HepG2 (cell line): ENCODE data around the gene PALM2AKAP2. TPM values are rescaled to one million over a fixed set of nuclear protein-coding genes. Genes with fewer than 3 reads are reported as not detected.
A peak's percentile ranks its signal among the peaks of the same experiment; 100 is the strongest.

ENCODE experiments used
- ATAC-seq: fragments of 200-7000 bp; cut with Tn5 transposase; 3 replicates; pipeline ENCODE4 v1.9.1; 2020; ENCODE audit warnings: mild to moderate bottlenecking, moderate library complexity
- BruUV-seq: library from RNA; stranded (reverse); fragments of 400-500 nt; replicated peaks from 2 replicates; lab custom pipeline; 2021; lab: Mats Ljungman, UMichigan
- CTCF ChIA-PET: fragments of 300-600 bp; formaldehyde crosslinking; extraction: SDS; loops from one replicate; lab custom pipeline; 2021; ENCODE audit warnings: low total read pairs, inconsistent platforms, low intra/inter-chr PET ratio; lab: Yijun Ruan, JAX
- POLR2A ChIA-PET: fragments of 350-600 bp; sonication (Branson Sonifier 250); formaldehyde crosslinking; loops from one replicate; lab custom pipeline; 2020; ENCODE audit warnings: antibody characterized with exemption, inconsistent platforms; lab: Yijun Ruan, JAX
- DNase-seq: peaks from one replicate; pipeline ENCODE4 v3.0.0-alpha.2; 2015; ENCODE audit warnings: low spot score
- FAIRE-seq: peaks from 3 replicates; lab custom pipeline; 2011; peaks lifted over from hg19 to GRCh38; lab: Jason Lieb, UNC
- H2AFZ ChIP-seq: one replicate; pipeline ENCODE4 v1.6.1; 2011; ENCODE audit warnings: low read length, inconsistent platforms
- H3K27ac ChIP-seq: fragments of 300-600 bp; 3 replicates; pipeline ENCODE4 v1.8.0; 2011; ENCODE audit warnings: mixed run types, mild to moderate bottlenecking, mixed read lengths, low read length, inconsistent platforms; ENCODE audit not compliant: insufficient read depth; ENCODE audit errors: extremely low read length
- H3K27me3 ChIP-seq, 2 experiments: fragments of 200-600 bp in 1 of 2; 2 replicates in 1 of 2; 3 replicates in 1 of 2; pipeline versions ENCODE4 v1.6.0 to v1.8.0; 2011; ENCODE audit warnings: low read length in 2 of 2, mild to moderate bottlenecking in 2 of 2, moderate library complexity in 2 of 2, inconsistent platforms in 1 of 2; ENCODE audit not compliant: insufficient read depth in 2 of 2, control insufficient read depth in 1 of 2
- H3K36me3 ChIP-seq, 2 experiments: fragments of 200-600 bp in 1 of 2; replicated peaks in 1 of 2; 2 replicates in 1 of 2; 3 replicates in 1 of 2; pipeline versions ENCODE4 v1.5.1 to v1.8.0; 2011; ENCODE audit warnings: low read length in 2 of 2, inconsistent platforms in 1 of 2; ENCODE audit not compliant: insufficient read depth in 2 of 2, control insufficient read depth in 1 of 2
- H3K4me1 ChIP-seq: 2 replicates; pipeline ENCODE4 v1.5.1; 2012; ENCODE audit warnings: low read length, inconsistent platforms; ENCODE audit not compliant: insufficient read depth
- H3K4me2 ChIP-seq: 2 replicates; pipeline ENCODE4 v1.6.0; 2011; ENCODE audit warnings: low read depth, low read length, inconsistent platforms
- H3K4me3 ChIP-seq, 3 experiments: fragments of 200-600 bp in 1 of 3; sonication (generic), shearing (Covaris generic) in 1 of 3; replicated peaks in 1 of 3; 2 replicates each; pipeline ENCODE4 v1.5.1; 2011 to 2016; ENCODE audit warnings: low read length in 3 of 3, inconsistent platforms in 2 of 3, low read depth in 2 of 3, mild to moderate bottlenecking in 2 of 3, control low read depth in 1 of 3, mixed read lengths in 1 of 3; ENCODE audit not compliant: insufficient read depth in 1 of 3
- H3K79me2 ChIP-seq: one replicate; pipeline ENCODE4 v1.6.1; 2011; ENCODE audit warnings: low read length, inconsistent platforms; ENCODE audit not compliant: insufficient read depth
- H3K9ac ChIP-seq: 2 replicates; pipeline ENCODE4 v1.6.0; 2011; ENCODE audit warnings: mild to moderate bottlenecking, low read depth, low read length, inconsistent platforms; ENCODE audit not compliant: insufficient read depth
- H3K9me3 ChIP-seq: 2 replicates; pipeline ENCODE4 v1.5.1; 2012; ENCODE audit warnings: mild to moderate bottlenecking, low read length
- H4K20me1 ChIP-seq: 2 replicates; pipeline ENCODE4 v1.6.0; 2011; ENCODE audit warnings: inconsistent platforms, mild to moderate bottlenecking, low read length, moderate library complexity; ENCODE audit not compliant: insufficient read depth
- EED ChIP-seq: sonication (generic); formaldehyde crosslinking; IDR thresholded peaks from 2 replicates; pipeline ENCODE4 v1.5.0; 2020; ENCODE audit warnings: mild to moderate bottlenecking, missing genetic modification reagents
- ESRRA ChIP-seq: sonication (generic); formaldehyde crosslinking; IDR thresholded peaks from 2 replicates; pipeline ENCODE4 v1.5.1; 2020; ENCODE audit warnings: mild to moderate bottlenecking, low read depth, missing genetic modification reagents
- FOXA1 ChIP-seq, 2 experiments: fragments of 450-650 bp in 1 of 2; sonication (generic) in 1 of 2; formaldehyde crosslinking in 1 of 2; IDR thresholded peaks; 2 replicates each; pipeline versions ENCODE4 v1.4.0 to v1.6.1; 2016 to 2020; ENCODE audit warnings: missing genetic modification reagents in 1 of 2
- FOXA3 ChIP-seq: IDR thresholded peaks from 2 replicates; pipeline ENCODE4 v1.6.1; 2016; ENCODE audit warnings: missing genetic modification reagents, missing compliant biosample characterization
- GFI1 ChIP-seq: sonication (generic); formaldehyde crosslinking; IDR thresholded peaks from 2 replicates; pipeline ENCODE4 v1.5.0; 2020; ENCODE audit warnings: missing genetic modification reagents, mild to moderate bottlenecking, borderline replicate concordance
- HOXD1 ChIP-seq: sonication (generic); formaldehyde crosslinking; IDR thresholded peaks from 2 replicates; pipeline ENCODE4 v1.5.0; 2020; ENCODE audit warnings: missing genetic modification reagents
- MAZ ChIP-seq, 2 experiments: sonication (generic) in 1 of 2; formaldehyde crosslinking in 1 of 2; IDR thresholded peaks; 2 replicates each; pipeline versions ENCODE4 v1.5.0 to v1.6.1; 2012 to 2020; ENCODE audit warnings: low read depth in 2 of 2, mild to moderate bottlenecking in 2 of 2, borderline replicate concordance in 1 of 2, improper control_type of control experiment in 1 of 2, low read length in 1 of 2, missing genetic modification reagents in 1 of 2, moderate library complexity in 1 of 2
- PLRG1 ChIP-seq: fragments of 450-650 bp; conservative IDR thresholded peaks from 2 replicates; pipeline ENCODE4 v1.6.1; 2016
- RXRB ChIP-seq: IDR thresholded peaks from 2 replicates; pipeline ENCODE4 v1.6.1; 2016; ENCODE audit warnings: borderline replicate concordance, missing genetic modification reagents, missing compliant biosample characterization
- SIX1 ChIP-seq: sonication (generic); formaldehyde crosslinking; IDR thresholded peaks from 2 replicates; pipeline ENCODE4 v1.4.0; 2020; ENCODE audit warnings: missing genetic modification reagents, borderline replicate concordance
- SNAPC2 ChIP-seq: sonication (generic); formaldehyde crosslinking; IDR thresholded peaks from 2 replicates; pipeline ENCODE4 v1.8.1; 2022; ENCODE audit warnings: mild to moderate bottlenecking, missing genetic modification reagents
- TGIF2 ChIP-seq: IDR thresholded peaks from 2 replicates; pipeline ENCODE4 v1.6.1; 2016; ENCODE audit warnings: control low read depth, missing compliant biosample characterization
- THYN1 ChIP-seq: sonication (generic); formaldehyde crosslinking; IDR thresholded peaks from 2 replicates; pipeline ENCODE4 v1.8.1; 2023; ENCODE audit warnings: low read depth, mild to moderate bottlenecking, moderate library complexity, missing genetic modification reagents, borderline replicate concordance
- YEATS4 ChIP-seq: sonication (generic); formaldehyde crosslinking; IDR thresholded peaks from 2 replicates; pipeline ENCODE4 v1.4.0; 2020; ENCODE audit warnings: missing genetic modification reagents, borderline replicate concordance
- ZNF282 ChIP-seq: fragments of 450-650 bp; IDR thresholded peaks from 2 replicates; pipeline ENCODE4 v1.6.1; 2018; ENCODE audit not compliant: partially characterized antibody
- ZNF3 ChIP-seq: IDR thresholded peaks from 2 replicates; pipeline ENCODE4 v1.7.0; 2017; ENCODE audit warnings: inconsistent platforms
- ZNF564 ChIP-seq: sonication (generic); formaldehyde crosslinking; IDR thresholded peaks from 2 replicates; pipeline ENCODE4 v1.8.1; 2023; ENCODE audit warnings: mild to moderate bottlenecking, missing genetic modification reagents
- ZSCAN25 ChIP-seq: sonication (generic); formaldehyde crosslinking; IDR thresholded peaks from 2 replicates; pipeline ENCODE4 v1.8.0; 2022; ENCODE audit warnings: mild to moderate bottlenecking, missing genetic modification reagents
- WGBS: methylation state at CpG from one replicate; pipeline ENCODE4 v1.1.6; 2017; ENCODE audit warnings: low lambda C conversion rate; 5-methylcytosine and 5-hydroxymethylcytosine counted together
- in situ Hi-C: cut with HindIII; loops from 2 replicates; pipeline ENCODE4 v1.10.0; 2017; ENCODE audit warnings: low pct_unique_long_range_greater_than_20kb; ENCODE audit not compliant: extremely low pct_ligation_motif_present
- intact Hi-C: fragments of 100-400 bp; cut with micrococcal nuclease; formaldehyde crosslinking; loops from one replicate; pipeline ENCODE4 v1.10.0; 2022; ENCODE audit not compliant: unreplicated experiment
- polyA plus RNA-seq, 8 experiments: library from polyadenylated mRNA; depleted of rRNA in 3 of 8; stranded (reverse) in 7 of 8; unstranded in 1 of 8; fragments of >200 nt; fragmentation: Illumina TruSeq in 4 of 8; extraction: Trizol in 4 of 8; gene quantifications; 2 replicates each; pipeline versions ENCODE4 v1.2.1 to v1.2.3, GENCODE V29; 2011 to 2016; ENCODE audit warnings: low read depth in 4 of 8, missing spikeins in 1 of 8, mixed read lengths in 1 of 8; ENCODE audit not compliant: insufficient read depth in 1 of 8
- total RNA-seq, 5 experiments: library from RNA; depleted of rRNA; stranded (reverse); fragments of >200 nt; fragmentation: Illumina TruSeq; extraction: Trizol; gene quantifications; 2 replicates each; pipeline ENCODE4 v1.2.3, GENCODE V29; 2016; ENCODE audit warnings: low read depth in 1 of 5
- TF ChIP-seq, protein P1 (sequence below): sonication (generic); formaldehyde crosslinking; IDR thresholded peaks from 2 replicates; pipeline ENCODE4 v1.4.0; 2020; ENCODE audit warnings: mild to moderate bottlenecking, missing genetic modification reagents
- TF ChIP-seq, protein P2 (sequence below): sonication (generic); formaldehyde crosslinking; IDR thresholded peaks from 2 replicates; pipeline ENCODE4 v1.4.0; 2020; ENCODE audit warnings: mild to moderate bottlenecking, missing genetic modification reagents
- TF ChIP-seq, protein P3 (sequence below): sonication (generic); formaldehyde crosslinking; IDR thresholded peaks from 2 replicates; pipeline ENCODE4 v1.5.0; 2020; ENCODE audit warnings: mild to moderate bottlenecking, missing genetic modification reagents

PALM2AKAP2 gene
- total and polyA plus RNA-seq, 2 of the 13 experiments (the other 11 are each of a cell fraction or from before 2014, with no cell fraction given): 0.25 to 1.8 TPM

DNA sequence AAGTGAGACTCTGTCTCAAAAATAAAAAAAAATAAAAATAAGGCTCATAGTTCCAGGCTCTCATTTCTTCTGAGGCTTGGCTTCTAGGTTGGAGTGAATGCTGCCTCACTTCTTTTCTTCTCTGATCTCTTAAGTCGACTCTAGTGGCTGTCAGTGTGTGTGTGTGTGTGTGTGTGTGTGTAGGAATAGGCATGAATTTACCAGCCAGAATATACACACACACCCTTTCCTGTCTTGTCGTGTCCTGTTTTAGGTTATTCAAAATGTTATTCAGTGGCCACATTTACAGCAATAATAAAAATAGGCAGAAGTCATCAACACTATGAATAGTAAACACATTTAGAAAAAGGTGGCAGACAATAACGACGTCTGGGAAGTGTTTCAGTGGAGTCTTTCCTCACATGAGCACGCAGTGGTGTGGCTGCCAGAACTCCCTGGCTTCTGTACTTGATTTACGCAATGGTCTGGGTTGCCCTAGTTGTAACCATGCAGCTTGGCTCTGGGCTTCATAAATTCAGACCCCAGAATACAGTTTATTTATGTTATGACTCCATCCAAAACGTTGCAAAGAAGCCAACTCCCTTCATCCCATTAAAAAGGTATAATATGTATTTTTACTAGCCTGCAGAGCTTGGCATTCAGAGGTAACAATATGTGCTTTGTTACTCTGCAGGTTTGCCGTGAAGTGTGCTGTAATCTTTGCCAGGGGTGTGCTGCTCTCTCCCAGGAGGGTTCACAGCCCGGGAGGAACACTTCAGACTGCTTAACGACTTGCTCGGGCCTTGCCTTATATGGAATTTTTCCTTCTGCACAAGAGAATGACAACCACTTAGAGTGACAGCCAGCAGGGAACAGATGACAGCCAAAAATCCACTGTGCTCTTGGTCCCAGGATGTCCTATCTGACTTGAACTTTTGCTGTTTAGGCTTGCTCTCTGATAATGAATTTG is 34.4 kb upstream of the PALM2AKAP2 start (continued):
- TF ChIP-seq ZNF3 (no peak), SNAPC2 (no peak), ZNF282 (no peak), EED (no peak)

DNA sequence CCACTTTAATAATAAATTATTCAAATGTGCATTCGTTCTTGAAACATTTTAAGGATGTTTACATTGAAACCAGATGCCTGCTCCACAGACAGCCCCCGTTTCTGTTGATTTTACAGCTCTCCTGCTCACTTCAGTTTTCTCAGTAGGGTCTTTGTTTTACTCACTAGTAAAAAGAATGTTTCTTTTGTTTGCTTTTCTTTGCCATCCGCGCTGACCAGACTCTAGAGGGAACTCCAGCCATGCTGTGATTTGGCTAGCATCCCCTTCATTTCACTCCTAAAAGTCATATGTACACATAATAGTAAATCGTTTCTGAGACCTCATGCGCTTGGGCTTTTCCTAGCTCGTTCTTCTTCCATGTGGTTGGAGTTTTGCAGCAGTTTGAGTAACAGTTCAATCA is 28.7 kb upstream of the PALM2AKAP2 start:
- 0% methylated on average over 7 of the region's 7 CpGs for WGBS
- no peak overlapping the region for H3K4me2 ChIP-seq
- DNase-seq (peak; percentile 49), FAIRE-seq (peak; percentile 63), ATAC-seq (peak; percentile 48; the same call in 2 of the 3 replicates)
- no peaks in the 10 kb centered on the region; a peak in 1 of 5 replicates for H3K27me3 ChIP-seq
- no peaks in the 10 kb centered on the region for H3K36me3 ChIP-seq
- H3K9ac ChIP-seq: no peak overlapping the region
- no peak overlapping the region for H3K27ac ChIP-seq
- H3K9me3 ChIP-seq: no peaks in the 10 kb centered on the region
- ChIA-PET POLR2A (no interaction called here), CTCF (no interaction called here)
- no peak overlapping the region for H2AFZ ChIP-seq
- in situ Hi-C loops: no loop called here
- no peaks in the 10 kb centered on the region for H3K79me2 ChIP-seq
- H3K4me1 ChIP-seq: peaks cover 15% of the 10 kb centered on the region
- BruUV-seq: no TSS peak
- H3K4me3 ChIP-seq: no peak overlapping the region
- intact Hi-C loops: no loop called here
- H4K20me1 ChIP-seq: no peaks in the 10 kb centered on the region
- TF ChIP-seq, protein P1, sequence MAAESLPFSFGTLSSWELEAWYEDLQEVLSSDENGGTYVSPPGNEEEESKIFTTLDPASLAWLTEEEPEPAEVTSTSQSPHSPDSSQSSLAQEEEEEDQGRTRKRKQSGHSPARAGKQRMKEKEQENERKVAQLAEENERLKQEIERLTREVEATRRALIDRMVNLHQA (CRISPR knock-in tag): no peak
- no peak for TF ChIP-seq HOXD1
- TF ChIP-seq MAZ (IDR thresholded peaks at IDR 0.05; ENCODE audit: borderline replicate concordance, low read depth, low read length): peak; percentile 27; the same call in 1 of the 2 replicates
- no peak for TF ChIP-seq MAZ (CRISPR knock-in tag; IDR thresholded peaks at IDR 0.05; ENCODE audit: low read depth)
- TF ChIP-seq RXRB: no peak
- TF ChIP-seq, protein P2, sequence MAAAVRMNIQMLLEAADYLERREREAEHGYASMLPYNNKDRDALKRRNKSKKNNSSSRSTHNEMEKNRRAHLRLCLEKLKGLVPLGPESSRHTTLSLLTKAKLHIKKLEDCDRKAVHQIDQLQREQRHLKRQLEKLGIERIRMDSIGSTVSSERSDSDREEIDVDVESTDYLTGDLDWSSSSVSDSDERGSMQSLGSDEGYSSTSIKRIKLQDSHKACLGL: no peak
- no peak for TF ChIP-seq ZSCAN25
- no peak for TF ChIP-seq PLRG1
- TF ChIP-seq GFI1 (CRISPR knock-in tag): 0 out of 2 replicates have a peak, but pooled peaks have one; percentile 30
- no peak for TF ChIP-seq FOXA1 (IDR thresholded peaks at IDR 0.05)
- TF ChIP-seq FOXA1 (CRISPR knock-in tag; IDR thresholded peaks at IDR 0.05): 0 out of 2 replicates have a peak, but pooled peaks have one; percentile 35
- TF ChIP-seq SIX1 (CRISPR knock-in tag): peak; percentile 90; the same call in 1 of the 2 replicates
- no peak for TF ChIP-seq YEATS4 (CRISPR knock-in tag)
- TF ChIP-seq FOXA3: peak; percentile 56
- no peak for TF ChIP-seq THYN1 (CRISPR knock-in tag)
- TF ChIP-seq TGIF2 (CRISPR knock-in tag): no peak
- TF ChIP-seq, protein P3, sequence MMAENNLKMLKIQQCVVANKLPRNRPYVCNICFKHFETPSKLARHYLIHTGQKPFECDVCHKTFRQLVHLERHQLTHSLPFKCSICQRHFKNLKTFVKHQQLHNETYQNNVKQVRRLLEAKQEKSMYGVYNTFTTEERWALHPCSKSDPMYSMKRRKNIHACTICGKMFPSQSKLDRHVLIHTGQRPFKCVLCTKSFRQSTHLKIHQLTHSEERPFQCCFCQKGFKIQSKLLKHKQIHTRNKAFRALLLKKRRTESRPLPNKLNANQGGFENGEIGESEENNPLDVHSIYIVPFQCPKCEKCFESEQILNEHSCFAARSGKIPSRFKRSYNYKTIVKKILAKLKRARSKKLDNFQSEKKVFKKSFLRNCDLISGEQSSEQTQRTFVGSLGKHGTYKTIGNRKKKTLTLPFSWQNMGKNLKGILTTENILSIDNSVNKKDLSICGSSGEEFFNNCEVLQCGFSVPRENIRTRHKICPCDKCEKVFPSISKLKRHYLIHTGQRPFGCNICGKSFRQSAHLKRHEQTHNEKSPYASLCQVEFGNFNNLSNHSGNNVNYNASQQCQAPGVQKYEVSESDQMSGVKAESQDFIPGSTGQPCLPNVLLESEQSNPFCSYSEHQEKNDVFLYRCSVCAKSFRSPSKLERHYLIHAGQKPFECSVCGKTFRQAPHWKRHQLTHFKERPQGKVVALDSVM (CRISPR knock-in tag): no peak
- TF ChIP-seq ESRRA: no peak
- no peak for TF ChIP-seq ZNF564 (CRISPR knock-in tag)
